Upper lobe of left lung (tissue), 6 donors: ENCODE data around the gene RHBDL1. TPM values are rescaled to one million over a fixed set of nuclear protein-coding genes. Genes with fewer than 3 reads are reported as not detected.

Source experiments
- ATAC-seq, 2 donors: fragments of 200-7000 bp; cut with Tn5 transposase; one replicate each; pipeline ENCODE4 v1.9.1; 2022; ENCODE audit warnings: mild to moderate bottlenecking in 2 of 2, moderate library complexity in 2 of 2; ENCODE audit not compliant: low FRiP score in 2 of 2
- DNase-seq, 2 donors: peaks; one replicate each; pipeline ENCODE4 v3.0.0-alpha.2; 2019 to 2020
- H3K27ac ChIP-seq, 4 donors: fragments of 200-600 bp; sonication (generic); one replicate each; pipeline ENCODE4 v1.5.1; 2016 to 2019
- H3K27me3 ChIP-seq, 4 donors: fragments of 200-600 bp; sonication (generic); one replicate each; pipeline ENCODE4 v1.5.1; 2017 to 2019
- H3K36me3 ChIP-seq, 4 donors: fragments of 200-600 bp; sonication (generic); one replicate each; pipeline ENCODE4 v1.5.1; 2016 to 2019
- H3K4me1 ChIP-seq, 4 donors: fragments of 200-600 bp; sonication (generic); one replicate each; pipeline ENCODE4 v1.5.1; 2018 to 2019
- H3K4me3 ChIP-seq, 4 donors: fragments of 200-600 bp; sonication (generic); one replicate each; pipeline ENCODE4 v1.5.1; 2017 to 2019; ENCODE audit warnings: mild to moderate bottlenecking in 2 of 4, moderate library complexity in 1 of 4
- H3K9me3 ChIP-seq, 4 donors: fragments of 200-600 bp; sonication (generic); one replicate each; pipeline ENCODE4 v1.5.1; 2018 to 2019
- EP300 ChIP-seq, 4 donors: sonication (generic); formaldehyde crosslinking; IDR thresholded peaks; one replicate each; pipeline ENCODE4 v1.5.1; 2017; ENCODE audit warnings: antibody characterized with exemption in 4 of 4, control low read depth in 2 of 4
- POLR2A ChIP-seq, 4 donors: fragments of 450-650 bp; IDR thresholded peaks; one replicate each; pipeline ENCODE4 v1.5.1; 2016 to 2017; ENCODE audit warnings: antibody characterized with exemption in 4 of 4, mild to moderate bottlenecking in 2 of 4
- POLR2AphosphoS5 ChIP-seq, 2 donors: sonication (generic); formaldehyde crosslinking; IDR thresholded peaks; one replicate each; pipeline ENCODE4 v1.5.1; 2017; ENCODE audit warnings: antibody characterized with exemption in 2 of 2
- WGBS, 2 donors: methylation state at CpG; one replicate each; pipeline ENCODE4 v1.1.5; 2017 to 2018; 5-methylcytosine and 5-hydroxymethylcytosine counted together
- total RNA-seq, 6 donors: library from RNA; depleted of rRNA in 4 of 6; stranded (reverse); fragments of >200 nt in 4 of 6; gene quantifications; one replicate each; pipeline versions ENCODE4 v1.1.0 to v1.2.1, GENCODE V29; 2016 to 2021
- TF ChIP-seq, protein P1 (sequence below), 6 experiments: fragments of 450-650 bp in 4 of 6; fragments of 200-600 bp in 2 of 6; sonication (generic) in 2 of 6; IDR thresholded peaks; one replicate each; pipeline ENCODE4 v1.5.1; 2016 to 2019; ENCODE audit warnings: antibody characterized with exemption in 6 of 6
- donor health status: DM: no; HTN: no; CAD: no; lungs with moderate emphysema.
- donor health status: DM: no; HTN: yes; CAD: no; lungs with severe emphysema.

The RHBDL1 gene
- total RNA-seq, 6 donors from 2014 or later, result 0.59 to 2.1 (median 0.76) TPM; not detected in 1

DNA sequence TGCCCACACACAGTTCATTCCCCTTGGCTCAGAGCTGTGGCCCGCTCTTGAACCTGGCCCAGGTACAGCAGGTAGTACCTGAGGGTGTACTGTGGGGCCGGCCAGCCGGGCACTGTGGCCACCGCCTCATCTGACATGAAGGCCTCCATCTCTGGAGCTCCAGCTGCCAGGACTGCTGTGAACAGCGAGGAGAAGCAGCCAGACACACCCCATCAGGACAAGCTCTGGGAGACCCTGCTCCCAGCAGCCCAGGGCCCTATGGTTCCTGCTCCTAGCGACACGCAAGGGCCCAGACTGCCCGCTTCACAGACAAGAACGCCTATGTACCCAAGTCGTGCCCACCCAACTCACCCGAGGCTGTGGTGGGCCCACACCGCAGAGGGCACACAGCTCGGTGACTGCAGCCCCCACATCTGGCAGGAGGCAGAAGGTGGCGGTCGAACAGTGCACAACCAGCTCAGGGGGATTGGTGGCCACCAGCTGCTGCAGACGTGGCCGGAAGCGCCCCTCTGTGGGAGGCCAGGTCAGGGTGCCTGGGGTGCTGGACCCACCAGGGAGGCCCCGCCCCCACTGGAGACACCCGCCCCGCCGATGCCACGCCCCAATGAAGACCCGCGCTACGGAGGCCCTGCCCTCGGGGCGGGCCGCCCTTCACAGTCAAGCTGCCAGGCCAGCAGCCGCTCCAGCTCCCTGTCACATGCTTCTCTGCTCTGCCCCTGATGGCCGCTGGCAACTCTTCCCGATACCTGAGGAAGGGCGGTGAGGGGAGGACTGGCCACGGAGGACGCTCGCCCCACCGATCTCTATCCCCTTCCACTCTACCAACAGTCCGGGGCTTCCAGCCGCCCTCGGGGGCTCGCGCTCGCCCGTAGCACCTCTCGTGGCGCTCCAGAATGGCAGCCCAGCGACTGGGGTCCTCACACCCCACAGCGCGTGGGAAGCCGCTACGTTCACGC lies 3.7 kb downstream of the RHBDL1 start:
- peak overlapping the region; percentile 27 to 97 (median 91) for H3K4me3 ChIP-seq
- TF ChIP-seq EP300 (IDR thresholded peaks at IDR 0.05), result no peak
- TF ChIP-seq POLR2A (IDR thresholded peaks at IDR 0.05), result no peak
- peak in 1 of 2 donors; percentile 41 for TF ChIP-seq POLR2AphosphoS5 (IDR thresholded peaks at IDR 0.05)
- TF ChIP-seq, protein P1, sequence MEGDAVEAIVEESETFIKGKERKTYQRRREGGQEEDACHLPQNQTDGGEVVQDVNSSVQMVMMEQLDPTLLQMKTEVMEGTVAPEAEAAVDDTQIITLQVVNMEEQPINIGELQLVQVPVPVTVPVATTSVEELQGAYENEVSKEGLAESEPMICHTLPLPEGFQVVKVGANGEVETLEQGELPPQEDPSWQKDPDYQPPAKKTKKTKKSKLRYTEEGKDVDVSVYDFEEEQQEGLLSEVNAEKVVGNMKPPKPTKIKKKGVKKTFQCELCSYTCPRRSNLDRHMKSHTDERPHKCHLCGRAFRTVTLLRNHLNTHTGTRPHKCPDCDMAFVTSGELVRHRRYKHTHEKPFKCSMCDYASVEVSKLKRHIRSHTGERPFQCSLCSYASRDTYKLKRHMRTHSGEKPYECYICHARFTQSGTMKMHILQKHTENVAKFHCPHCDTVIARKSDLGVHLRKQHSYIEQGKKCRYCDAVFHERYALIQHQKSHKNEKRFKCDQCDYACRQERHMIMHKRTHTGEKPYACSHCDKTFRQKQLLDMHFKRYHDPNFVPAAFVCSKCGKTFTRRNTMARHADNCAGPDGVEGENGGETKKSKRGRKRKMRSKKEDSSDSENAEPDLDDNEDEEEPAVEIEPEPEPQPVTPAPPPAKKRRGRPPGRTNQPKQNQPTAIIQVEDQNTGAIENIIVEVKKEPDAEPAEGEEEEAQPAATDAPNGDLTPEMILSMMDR (IDR thresholded peaks at IDR 0.05), result no peak
- H3K27ac ChIP-seq, result peak overlapping the region; percentile 61 to 94 (median 87)
- H3K36me3 ChIP-seq, result peaks cover 8 to 23% (median 18%) of the 10 kb centered on the region in 4 donors
- ATAC-seq (peak; percentile 20 to 39), DNase-seq (peak; percentile 74 to 91)
- H3K27me3 ChIP-seq, result no peaks in the 10 kb centered on the region
- H3K4me1 ChIP-seq, result peaks cover 43 to 79% (median 51%) of the 10 kb centered on the region in 4 donors
- 0 to 50% methylated on average over 12 to 29 of the region's 52 CpGs for WGBS, 2 donors
- H3K9me3 ChIP-seq, result no peaks in the 10 kb centered on the region

DNA sequence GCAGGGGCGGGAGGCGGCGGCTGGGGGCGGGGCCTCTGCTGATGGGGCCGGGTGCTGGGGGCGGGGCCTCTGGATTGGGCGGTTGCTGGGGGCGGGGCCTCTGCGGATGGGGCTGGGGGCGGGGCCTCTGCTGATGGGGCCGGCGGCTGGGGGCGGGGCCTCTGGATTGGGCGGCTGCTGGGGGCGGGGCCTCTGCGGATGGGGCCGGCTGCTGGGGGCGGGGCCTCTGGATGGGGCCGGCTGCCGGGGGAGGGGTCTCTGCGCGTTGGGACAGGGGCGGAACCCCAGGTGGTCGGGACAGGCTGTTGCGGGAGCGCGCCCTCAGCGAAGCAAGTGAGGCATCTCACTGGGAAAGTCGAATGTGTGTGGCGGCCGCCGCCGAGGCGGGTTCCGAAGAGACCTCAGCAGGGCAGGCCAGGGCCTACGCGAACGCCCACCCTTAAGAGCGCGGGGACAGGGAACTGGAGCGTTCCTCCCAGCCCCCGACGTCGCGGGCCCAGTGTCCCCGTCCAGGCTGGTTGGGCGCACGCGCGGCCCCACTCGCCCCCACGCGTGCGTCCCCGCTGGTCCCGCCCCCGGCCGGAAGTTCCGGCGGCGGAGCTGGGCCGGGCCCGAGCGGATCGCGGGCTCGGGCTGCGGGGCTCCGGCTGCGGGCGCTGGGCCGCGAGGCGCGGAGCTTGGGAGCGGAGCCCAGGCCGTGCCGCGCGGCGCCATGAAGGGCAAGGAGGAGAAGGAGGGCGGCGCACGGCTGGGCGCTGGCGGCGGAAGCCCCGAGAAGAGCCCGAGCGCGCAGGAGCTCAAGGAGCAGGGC lies 4.5 kb downstream of the RHBDL1 start, which contains the start of gene STUB1:
TSS of gene STUB1 (plus strand) at position 597 of the 811 bp plus-strand sequence. CDS start at position 713, 116 bp downstream.
- Histone ChIP-seq H3K36me3 (peaks cover 8 to 21% (median 18%) of the 10 kb centered on the region in 4 donors), H3K9me3 (no peaks in the 10 kb centered on the region), H3K27ac (peak within 1 kb of the TSS; percentile 83 to 94 (median 91)), H3K4me1 (peaks cover 45 to 77% (median 53%) of the 10 kb centered on the region in 4 donors), H3K27me3 (no peaks in the 10 kb centered on the region), H3K4me3 (peak within 1 kb of the TSS; percentile 65 to 97 (median 91))
- ATAC-seq (peak; percentile 88 to 89), DNase-seq (peak; percentile 90 to 97)
- 0 to 1% methylated on average over 3 to 31 of the region's 91 CpGs for WGBS, 2 donors
- TF ChIP-seq POLR2A (IDR thresholded peaks at IDR 0.05), result peak in 2 of 4 donors; percentile 38 to 90
- peak in 1 of 2 donors; percentile 66 for TF ChIP-seq POLR2AphosphoS5 (IDR thresholded peaks at IDR 0.05)
- no peak for TF ChIP-seq EP300 (IDR thresholded peaks at IDR 0.05)
- TF ChIP-seq, protein P1 (IDR thresholded peaks at IDR 0.05), result peak in 3 of 6 experiments; percentile 4 to 28 (median 20)

DNA sequence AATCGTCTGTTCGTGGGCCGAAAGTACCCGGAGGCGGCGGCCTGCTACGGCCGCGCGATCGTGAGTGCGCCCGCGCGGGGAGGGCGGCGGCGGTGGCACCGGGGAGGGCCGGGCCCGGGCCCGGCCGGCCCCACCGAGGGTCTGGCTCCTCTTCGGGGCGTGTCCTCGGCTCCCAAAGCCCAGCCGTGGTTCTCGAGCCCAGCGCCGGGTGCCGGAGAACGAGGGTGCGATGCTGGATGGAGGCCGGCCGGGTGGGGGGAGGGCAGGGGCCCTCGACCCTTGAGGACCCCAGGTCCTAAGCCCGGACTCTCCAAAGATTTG lies 5.1 kb downstream of the RHBDL1 start:
- H3K9me3 ChIP-seq, result no peaks in the 10 kb centered on the region
- DNase-seq, result no peak

More for the DNA sequence above, 5.1 kb downstream of the RHBDL1 start:
- Histone ChIP-seq H3K4me1 (peaks cover 44 to 77% (median 53%) of the 10 kb centered on the region in 4 donors), H3K36me3 (peaks cover 8 to 21% (median 18%) of the 10 kb centered on the region in 4 donors), H3K27me3 (no peaks in the 10 kb centered on the region), H3K4me3 (peak overlapping the region; percentile 65 to 97 (median 91)), H3K27ac (peak overlapping the region; percentile 83 to 94 (median 91))
- WGBS, 2 donors, result 0% methylated on average over 28 of the region's 38 CpGs; no CpG with 5 or more reads in 1 of the 2 donors
- TF ChIP-seq POLR2A (IDR thresholded peaks at IDR 0.05), result no peak
- TF ChIP-seq, protein P1 (IDR thresholded peaks at IDR 0.05), result no peak
- no peak for TF ChIP-seq POLR2AphosphoS5 (IDR thresholded peaks at IDR 0.05)
- no peak for TF ChIP-seq EP300 (IDR thresholded peaks at IDR 0.05)
- no peak for ATAC-seq
